Tibial artery (tissue), 4 donors: ENCODE measurements around the gene AKAP13.
"Not testable (repeated sequence)": the region's sequence is repeated elsewhere in the genome, so short reads cannot be mapped to it uniquely, and the experiment has no call there.

Experiments
- DNase-seq, 2 donors: peaks; one replicate each; pipeline ENCODE4 v3.0.0-alpha.2; 2019
- H3K27ac ChIP-seq, 2 donors: fragments of 200-600 bp; sonication (generic) in 1 of 2; 1 replicate in 1 of 2; 2 replicates in 1 of 2; pipeline ENCODE4 v1.5.1; 2018 to 2019; ENCODE audit warnings: mild to moderate bottlenecking in 1 of 2
- H3K27me3 ChIP-seq, 2 donors: fragments of 200-600 bp; sonication (generic) in 1 of 2; one replicate each; pipeline versions ENCODE4 v1.5.1 to v1.6.0; 2016 to 2019
- H3K36me3 ChIP-seq, 3 donors: fragments of 200-600 bp; sonication (generic) in 2 of 3; one replicate each; pipeline ENCODE4 v1.5.1; 2016 to 2019; ENCODE audit warnings: mild to moderate bottlenecking in 2 of 3
- H3K4me1 ChIP-seq, 4 donors: fragments of 200-600 bp; sonication (generic) in 2 of 4; 1 replicate in 3 of 4; 2 replicates in 1 of 4; pipeline ENCODE4 v1.5.1; 2016 to 2019
- H3K4me3 ChIP-seq, 2 donors: fragments of 200-600 bp; sonication (generic) in 1 of 2; 1 replicate in 1 of 2; 2 replicates in 1 of 2; pipeline ENCODE4 v1.5.1; 2018 to 2019; ENCODE audit warnings: mild to moderate bottlenecking in 2 of 2
- H3K9me3 ChIP-seq, 3 donors: fragments of 200-600 bp; sonication (generic) in 1 of 3; one replicate each; pipeline ENCODE4 v1.5.1; 2016 to 2019
- CTCF ChIP-seq, 2 experiments: fragments of 200-600 bp in 1 of 2; fragments of 450-650 bp in 1 of 2; IDR thresholded peaks; one replicate each; pipeline ENCODE4 v1.5.1; 2017 to 2019; ENCODE audit warnings: antibody characterized with exemption in 2 of 2, mild to moderate bottlenecking in 1 of 2, moderate library complexity in 1 of 2
- intact Hi-C: fragments of 100-400 bp; cut with DNase I; formaldehyde crosslinking; loops from one replicate; pipeline ENCODE4 v1.15.0; 2023; ENCODE audit warnings: low total_unique reads

AKAP13 gene

GRCh38 chr15:85475711-85476110 lies 95.3 kb downstream of the AKAP13 start:
- no peaks in the 10 kb centered on the region for H3K36me3 ChIP-seq
- DNase-seq, result no peak
- no peaks in the 10 kb centered on the region for H3K9me3 ChIP-seq
- no peak overlapping the region for H3K27ac ChIP-seq
- no peaks in the 10 kb centered on the region for H3K27me3 ChIP-seq
- no peak for TF ChIP-seq CTCF (IDR thresholded peaks at IDR 0.05)
- intact Hi-C loops, result no loop called here
- peaks cover 0 to 24% (median 4%) of the 10 kb centered on the region in 4 donors for H3K4me1 ChIP-seq
- no peak overlapping the region for H3K4me3 ChIP-seq

DNA sequence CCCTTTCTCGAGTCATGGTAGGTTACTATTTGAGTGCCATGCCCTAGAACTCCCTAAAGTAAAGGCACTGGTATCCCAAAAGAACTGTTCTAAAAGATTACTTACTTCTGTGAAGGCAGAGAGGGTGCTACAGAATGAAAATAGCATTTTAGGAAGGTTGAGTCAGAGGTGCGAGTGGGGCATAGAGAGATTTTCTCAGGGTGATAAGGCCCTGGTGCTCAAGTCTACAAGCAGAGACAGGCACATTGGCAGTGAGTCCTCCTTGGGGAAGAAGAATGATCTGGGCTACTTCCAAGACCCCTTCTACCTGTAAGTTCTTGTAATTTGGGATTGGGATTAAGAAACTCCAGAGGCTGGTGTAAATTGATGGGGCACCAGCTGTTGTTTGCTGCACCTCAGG lies 96.7 kb downstream of the AKAP13 start:
- Histone ChIP-seq H3K4me1 (peaks cover 0 to 24% (median 4%) of the 10 kb centered on the region in 4 donors), H3K4me3 (no peak overlapping the region), H3K36me3 (no peaks in the 10 kb centered on the region), H3K27ac (no peak overlapping the region), H3K9me3 (no peaks in the 10 kb centered on the region), H3K27me3 (no peaks in the 10 kb centered on the region)
- no peak for DNase-seq
- intact Hi-C loops, result no loop called here
- TF ChIP-seq CTCF (IDR thresholded peaks at IDR 0.05), result no peak

DNA sequence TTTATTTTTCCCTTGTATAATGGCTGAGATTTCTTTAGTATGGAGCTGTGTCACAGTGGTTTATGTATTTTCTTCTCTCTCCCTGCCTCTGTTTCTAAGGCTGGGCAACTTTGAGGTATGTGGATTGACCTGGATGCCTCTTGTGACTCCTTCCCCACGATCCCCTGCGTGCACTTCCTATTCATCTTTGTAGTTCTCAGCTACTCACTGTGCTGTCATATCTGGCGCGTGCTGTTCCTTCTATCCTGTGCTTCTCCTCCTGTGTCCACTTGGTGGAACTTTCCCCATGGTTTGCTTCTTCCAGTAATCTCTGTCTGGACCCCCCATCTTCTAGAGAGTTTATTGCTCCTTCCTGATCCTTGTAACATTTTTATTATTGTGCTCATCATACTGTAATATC lies 97.3 kb downstream of the AKAP13 start:
- intact Hi-C loops, result no loop called here
- peaks cover 0 to 24% (median 4%) of the 10 kb centered on the region in 4 donors for H3K4me1 ChIP-seq
- no peak overlapping the region for H3K27ac ChIP-seq
- H3K36me3 ChIP-seq, result no peaks in the 10 kb centered on the region
- no peak for DNase-seq
- no peak for TF ChIP-seq CTCF (IDR thresholded peaks at IDR 0.05)
- no peak overlapping the region for H3K4me3 ChIP-seq
- H3K9me3 ChIP-seq, result no peaks in the 10 kb centered on the region
- H3K27me3 ChIP-seq, result no peaks in the 10 kb centered on the region

- H3K4me1 ChIP-seq, result peaks cover 0 to 13% (median 4%) of the 10 kb centered on the region in 4 donors
- H3K9me3 ChIP-seq, result no peaks in the 10 kb centered on the region
- H3K27me3 ChIP-seq, result no peaks in the 10 kb centered on the region
- no peak for TF ChIP-seq CTCF (IDR thresholded peaks at IDR 0.05)
- intact Hi-C loops, result no loop called here
- H3K4me3 ChIP-seq, result no peak overlapping the region
- H3K27ac ChIP-seq, result no peak overlapping the region
- no peaks in the 10 kb centered on the region for H3K36me3 ChIP-seq
- DNase-seq, result no peak
These were observed 98.8 kb downstream of the AKAP13 start for GRCh38 chr15:85479071-85479647.

- TF ChIP-seq CTCF (IDR thresholded peaks at IDR 0.05), result no peak
- Histone ChIP-seq H3K4me1 (peaks cover 0 to 8% (median 0%) of the 10 kb centered on the region in 4 donors), H3K4me3 (no peak overlapping the region), H3K9me3 (no peaks in the 10 kb centered on the region), H3K27me3 (no peaks in the 10 kb centered on the region), H3K36me3 (no peaks in the 10 kb centered on the region), H3K27ac (no peak overlapping the region)
- no peak for DNase-seq
- intact Hi-C loops, result loop anchor here (10.0 kb wide), 1 partner anchor 354 kb away; no protein-coding TSS in a partner anchor
These were observed 100.5 kb downstream of the AKAP13 start for GRCh38 chr15:85480923-85481322.

GRCh38 chr15:85481543-85481942 lies 101.1 kb downstream of the AKAP13 start:
- not testable (repeated sequence) for H3K27ac ChIP-seq, H3K9me3 ChIP-seq, H3K36me3 ChIP-seq, DNase-seq, H3K4me1 ChIP-seq, H3K4me3 ChIP-seq, H3K27me3 ChIP-seq
- intact Hi-C loops, result loop anchor here (10.0 kb wide), 1 partner anchor 353 kb away; no protein-coding TSS in a partner anchor
